Measurements from ENCODE around the gene KCNJ12.
"Not testable (repeated sequence)": the region's sequence is repeated elsewhere in the genome, so short reads cannot be mapped to it uniquely, and the experiment has no call there.

KCNJ12 gene

DNA sequence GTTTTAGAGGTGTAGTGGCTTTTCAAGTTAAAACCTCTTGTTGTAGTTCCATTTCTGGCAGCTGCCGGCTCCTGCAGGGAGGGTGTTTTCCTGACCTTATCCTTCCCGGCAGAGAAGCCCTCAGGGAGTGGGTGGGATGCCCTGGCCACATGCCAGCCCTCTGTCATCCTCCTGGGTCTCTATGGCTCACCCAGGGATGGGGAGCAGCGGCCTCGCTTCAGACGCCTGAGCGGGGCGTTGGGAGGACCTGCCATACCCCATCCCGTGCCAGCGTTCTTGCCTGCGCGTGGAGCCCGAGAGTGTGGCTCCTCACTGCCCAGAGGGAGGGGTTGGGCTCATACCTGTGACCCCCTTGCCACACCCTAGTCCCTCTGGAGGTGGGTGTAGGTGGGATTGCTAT is 11.9 kb downstream of the KCNJ12 start:
- DNase-seq: no peak

DNA sequence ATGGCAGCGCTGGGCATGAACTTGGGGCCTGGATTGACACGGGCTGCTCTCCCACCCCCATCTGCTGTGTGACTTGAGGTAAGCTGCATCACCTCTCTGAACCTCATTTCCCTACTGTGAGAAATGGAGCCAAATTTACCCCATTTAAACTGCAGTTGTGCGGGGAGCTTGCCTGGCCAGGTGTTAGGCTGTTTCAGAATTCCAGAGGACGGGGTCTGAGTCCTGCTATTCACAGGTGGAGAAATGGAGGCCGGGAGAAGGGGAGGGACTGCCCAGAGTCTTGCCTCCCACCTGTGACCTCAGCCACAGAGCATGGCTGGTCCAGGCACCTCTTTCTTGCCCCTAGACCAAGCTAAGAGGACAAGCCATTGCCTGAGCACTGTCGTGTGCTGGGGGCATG is 12.8 kb downstream of the KCNJ12 start:
- no peak for DNase-seq

DNA sequence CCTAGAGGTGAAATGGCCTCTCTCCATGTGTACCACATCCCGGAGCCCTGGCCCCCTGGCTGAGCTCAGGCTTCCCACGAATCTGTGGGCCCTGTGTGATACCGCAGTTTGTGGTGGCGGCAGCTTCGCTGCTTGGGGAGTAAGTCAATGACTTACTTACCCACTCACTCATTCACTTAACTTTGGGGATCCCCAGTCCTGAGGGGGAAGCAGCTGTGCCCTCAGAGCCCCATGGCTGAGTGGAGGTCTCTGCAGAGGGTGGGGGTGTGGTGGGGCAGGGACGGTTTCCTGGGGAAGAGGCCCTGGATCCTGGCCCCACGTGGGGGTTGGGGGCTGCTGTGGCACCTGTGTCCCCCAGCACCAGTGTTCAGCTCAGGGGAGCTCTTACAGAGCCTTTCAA is 13.2 kb downstream of the KCNJ12 start:
- DNase-seq: no peak

DNA sequence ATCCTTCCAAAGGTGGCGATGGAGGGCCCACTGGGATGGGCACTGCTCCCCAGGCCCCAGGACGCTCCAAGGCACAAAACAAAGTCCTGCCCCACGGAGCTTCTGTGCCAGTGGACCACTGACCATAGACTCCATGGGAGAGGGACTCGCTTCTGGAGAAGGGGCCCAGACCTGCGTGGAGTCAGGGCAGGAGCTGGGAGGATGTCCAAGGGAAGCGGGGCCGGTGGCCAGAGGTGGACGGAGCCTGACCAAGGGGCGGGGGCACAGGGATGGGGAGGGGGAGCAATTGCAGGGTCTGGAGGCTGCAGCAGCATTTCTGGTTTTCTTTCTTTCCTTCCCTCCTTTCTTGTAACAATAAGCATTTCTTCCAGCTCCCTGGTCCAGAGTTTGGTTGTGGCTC is 14.1 kb downstream of the KCNJ12 start:
- DNase-seq: no peak

DNA sequence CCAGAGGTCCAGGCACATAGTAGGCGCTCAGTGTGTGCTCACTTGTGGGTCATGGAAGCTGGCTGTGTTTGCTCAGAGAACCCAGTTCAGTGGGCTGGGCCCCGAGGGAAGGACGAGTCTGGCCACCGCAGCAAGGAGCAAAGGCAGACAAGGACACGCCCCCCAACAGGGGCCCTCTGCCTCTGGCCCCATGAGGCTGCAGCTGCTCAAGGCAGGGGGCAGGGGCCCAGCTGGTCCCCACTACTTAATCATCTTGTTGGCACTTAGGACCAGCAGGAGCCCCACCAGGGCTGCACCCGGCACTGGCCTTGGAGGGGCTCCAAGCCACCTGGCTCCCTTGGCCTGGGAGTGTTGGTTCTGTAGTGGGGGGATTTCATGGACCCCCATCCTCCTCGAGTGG is 16.1 kb downstream of the KCNJ12 start:
- DNase-seq: no peak

DNA sequence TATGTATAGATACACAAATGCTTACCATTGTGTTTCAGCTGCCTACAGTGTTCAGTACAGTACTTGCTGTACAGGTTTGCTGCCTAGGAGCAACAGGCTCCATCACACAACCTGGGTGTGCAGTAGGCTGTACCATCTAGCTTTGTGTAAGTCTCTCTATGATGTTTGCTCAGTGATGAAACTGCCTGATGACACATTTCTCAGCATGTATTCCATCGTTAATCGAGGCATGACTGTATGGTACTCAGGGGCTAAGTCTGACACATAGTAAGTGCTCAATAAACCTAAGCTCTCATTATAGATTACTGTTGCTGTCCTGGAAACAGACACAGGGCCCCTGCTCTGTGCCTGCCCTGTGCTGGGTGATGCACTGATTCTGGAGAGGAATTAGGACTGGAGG is 18.1 kb downstream of the KCNJ12 start:
- DNase-seq: no peak

DNA sequence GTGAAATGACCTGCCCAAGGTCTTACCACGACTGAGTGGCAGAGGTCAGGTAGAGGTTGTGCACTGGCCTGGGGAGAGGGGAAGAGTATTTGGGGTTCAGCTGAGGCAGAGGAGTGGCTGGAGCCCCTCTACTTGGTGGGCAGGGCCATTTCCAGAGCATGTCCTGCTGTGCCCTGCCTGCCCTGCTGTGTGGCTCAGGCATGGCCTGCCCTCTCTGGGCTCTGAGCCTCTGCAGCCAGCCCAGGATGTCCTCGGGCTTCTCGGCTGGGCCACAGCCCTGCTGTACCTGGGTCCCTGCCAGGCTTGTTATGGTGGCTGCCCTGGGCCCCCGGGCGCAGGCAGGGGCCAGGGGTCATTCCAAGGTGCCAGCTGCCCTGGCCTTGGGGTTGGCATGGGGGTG is 19.6 kb downstream of the KCNJ12 start:
- DNase-seq: no peak

DNA sequence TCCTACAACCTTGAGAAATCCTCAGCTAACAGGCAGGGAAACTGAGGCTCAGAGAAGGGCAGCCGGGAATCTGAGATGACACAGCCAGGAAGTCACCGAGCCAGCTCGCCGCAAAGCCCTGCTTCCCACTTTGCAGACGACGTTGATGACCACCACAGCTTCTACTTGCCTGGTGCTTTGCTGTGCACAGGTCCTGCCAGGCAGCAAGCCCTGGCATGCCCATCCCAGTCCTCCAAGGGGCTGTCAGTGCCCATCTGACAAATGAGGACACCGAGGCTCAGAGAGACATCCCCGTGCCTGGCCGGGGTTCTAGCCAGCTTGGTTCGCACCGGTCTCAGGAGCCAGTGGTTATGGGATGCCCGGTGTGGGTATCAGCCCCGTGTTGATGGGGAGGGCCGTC is 20.1 kb downstream of the KCNJ12 start:
- DNase-seq: no peak

DNA sequence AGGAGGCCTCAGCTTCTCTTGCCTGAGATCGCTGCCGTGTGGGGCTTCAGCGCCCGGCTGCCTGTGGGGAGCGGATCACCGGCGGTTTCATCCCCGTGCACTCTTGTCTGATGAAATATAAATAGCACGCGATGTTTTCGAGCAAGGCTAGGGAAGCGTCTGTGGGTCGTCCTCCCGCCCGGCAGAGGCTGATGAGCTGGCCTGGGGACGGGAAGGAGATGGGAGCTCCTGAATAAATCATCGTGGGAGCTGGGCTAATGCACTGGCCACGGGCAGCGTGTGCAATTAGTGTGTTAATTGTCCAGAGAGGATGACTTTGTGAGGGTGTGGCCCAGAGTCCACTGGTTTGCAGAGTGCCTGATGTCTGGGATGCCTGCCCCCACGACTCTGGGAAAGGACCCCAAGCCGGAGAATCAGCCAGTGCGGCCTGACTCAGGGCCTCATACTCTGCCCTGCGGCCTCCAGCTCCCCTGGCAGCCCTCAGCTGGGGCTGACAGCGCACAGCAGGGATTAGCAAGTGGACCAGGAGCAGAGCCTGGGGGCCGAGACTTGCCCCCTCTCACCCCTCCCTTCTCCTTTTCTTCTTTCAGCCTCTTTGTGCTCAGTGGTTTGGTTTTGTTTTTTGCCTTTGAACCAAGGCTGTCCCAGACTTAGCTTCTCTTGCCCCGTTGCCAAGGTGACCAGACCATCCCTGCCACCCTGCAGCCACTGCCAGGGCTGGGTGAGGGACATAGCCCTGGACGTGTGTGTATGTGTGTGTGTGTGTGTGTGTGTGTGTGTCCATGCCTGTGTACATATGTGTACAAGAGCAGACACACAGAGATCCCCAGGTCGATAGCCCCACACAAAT is 21.4 kb downstream of the KCNJ12 start:
- DNase-seq: no peak

DNA sequence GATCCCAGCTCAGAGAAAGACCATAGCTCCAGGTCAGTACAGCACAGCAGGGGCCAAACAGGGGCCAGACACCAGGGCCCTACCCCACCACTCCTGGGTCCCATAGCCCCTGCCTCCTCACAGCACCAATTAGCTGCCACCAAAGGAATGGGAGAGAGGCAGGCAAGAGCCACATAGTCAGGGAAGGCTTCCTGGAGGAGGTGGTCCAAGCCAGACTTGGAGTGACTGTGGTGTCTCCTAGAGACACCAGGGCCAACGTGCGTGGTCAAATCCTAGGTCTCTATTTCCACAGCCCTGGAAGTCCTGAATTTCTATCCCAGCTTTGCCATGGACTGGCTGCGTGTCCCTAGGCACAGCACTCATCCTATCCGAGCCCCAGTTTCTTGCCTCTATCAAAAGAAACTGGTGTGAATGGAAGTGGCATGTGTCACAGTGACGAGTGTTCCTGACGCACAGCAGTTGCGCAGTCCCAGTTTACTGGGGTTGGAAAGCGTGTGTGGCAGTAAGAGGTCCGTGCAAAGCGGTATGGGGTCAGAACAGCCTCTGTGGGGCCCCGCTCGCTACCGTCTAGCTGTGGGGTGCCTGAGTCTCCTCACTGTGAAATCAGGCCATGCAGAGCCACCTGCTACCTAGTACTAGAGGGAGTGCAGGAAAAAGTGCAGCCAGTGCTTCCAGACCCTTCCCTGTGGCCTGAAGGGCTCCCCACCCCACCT is 23.5 kb downstream of the KCNJ12 start:
- DNase-seq: no peak

DNA sequence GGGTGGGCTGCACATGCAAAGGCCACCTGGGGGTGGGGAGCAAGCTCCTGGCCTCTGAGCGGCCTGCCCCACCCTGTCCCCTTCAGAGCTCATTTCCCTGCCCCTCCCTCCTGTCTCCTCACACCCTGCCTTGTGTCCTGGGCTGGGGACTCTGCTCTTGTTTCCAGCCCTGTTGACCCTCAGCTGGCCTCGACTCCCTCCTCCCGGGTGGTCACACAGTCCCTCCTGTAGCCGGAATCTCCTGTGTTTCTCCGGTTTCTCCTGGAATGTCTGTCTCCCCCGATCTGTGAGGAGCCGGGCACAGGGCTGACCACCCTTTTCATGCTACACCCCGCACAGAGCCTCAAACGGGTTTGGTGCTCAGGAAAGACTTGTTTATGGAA is 24.0 kb downstream of the KCNJ12 start:
- not testable (repeated sequence) for DNase-seq

DNA sequence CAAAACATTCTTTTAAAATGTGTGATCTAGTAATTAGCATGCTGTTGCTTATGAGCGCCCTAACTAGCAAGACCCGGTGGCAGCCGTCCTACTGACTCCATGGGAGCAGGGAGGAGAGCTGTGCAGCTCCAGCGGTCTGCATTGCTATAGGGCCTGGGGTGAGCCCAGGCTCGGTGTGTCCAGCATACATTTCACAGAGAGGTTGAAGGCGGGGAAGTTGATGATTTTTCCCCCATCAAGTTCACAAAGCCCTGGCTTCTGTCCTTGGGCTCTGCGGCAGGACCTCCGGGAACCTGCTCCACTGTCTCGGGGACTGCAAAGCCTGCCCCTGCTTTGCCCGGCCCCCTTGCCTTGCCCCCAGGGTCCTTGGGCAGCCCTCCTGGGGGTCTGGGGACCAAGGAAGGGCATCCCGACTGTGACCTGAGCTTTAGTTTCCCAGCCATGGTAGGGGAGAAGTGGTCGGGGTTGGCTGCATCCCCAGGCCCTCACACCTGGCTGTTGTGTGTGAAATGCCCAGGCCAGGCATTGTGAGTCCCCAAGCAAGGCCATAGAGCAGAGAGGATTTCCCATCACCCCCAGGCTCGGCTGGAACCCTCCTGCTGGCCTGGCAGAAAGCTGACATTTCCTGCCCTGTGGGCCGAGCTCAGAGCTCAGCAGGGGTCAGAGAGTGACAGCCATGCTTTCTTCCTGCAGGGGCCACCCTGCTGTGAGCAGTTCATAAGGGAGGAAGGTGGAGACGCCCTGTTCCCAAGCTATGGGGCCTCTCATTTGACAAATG is 24.8 kb downstream of the KCNJ12 start:
- no peak for DNase-seq

DNA sequence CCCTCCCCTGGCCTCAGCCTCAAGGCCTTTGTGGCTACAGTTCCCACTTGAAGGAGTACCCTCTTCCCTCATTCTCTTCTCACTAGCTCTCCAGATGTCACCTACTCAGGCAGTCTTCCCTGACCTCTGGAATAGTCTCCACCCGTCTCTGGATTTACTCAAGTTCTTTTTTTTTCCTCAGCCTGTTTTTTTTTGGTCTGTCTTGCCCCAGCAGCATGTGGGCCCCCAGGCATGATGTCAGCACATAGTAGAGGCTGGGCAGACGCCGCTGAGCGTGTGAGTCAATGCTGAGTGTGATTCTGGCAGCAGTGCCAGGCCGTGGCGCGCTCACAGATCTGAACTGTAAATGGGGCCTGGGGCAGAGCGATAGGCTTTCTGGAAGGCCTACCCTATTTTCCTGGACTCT is 26.0 kb downstream of the KCNJ12 start:
- DNase-seq: not testable (repeated sequence)

DNA sequence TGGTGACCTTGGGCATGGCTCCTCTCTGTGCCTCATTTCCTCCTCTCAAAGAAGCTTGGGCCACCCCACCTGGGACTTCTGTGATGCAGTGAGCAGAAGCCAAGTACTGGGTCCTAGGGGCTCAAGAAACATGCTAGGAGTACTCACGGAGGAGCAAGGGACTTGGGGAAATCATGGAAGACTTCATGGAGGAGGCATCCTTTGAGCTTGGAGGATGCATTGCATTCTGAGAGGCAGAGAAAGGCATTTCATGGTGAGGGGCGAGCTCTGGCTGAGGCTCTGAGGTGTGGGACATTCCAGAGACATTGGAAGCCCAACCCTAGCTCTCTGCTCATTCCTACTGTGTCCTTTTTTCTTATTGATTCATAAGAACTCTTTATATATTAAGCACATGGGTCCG is 26.8 kb downstream of the KCNJ12 start:
- DNase-seq: not testable (repeated sequence)

DNA sequence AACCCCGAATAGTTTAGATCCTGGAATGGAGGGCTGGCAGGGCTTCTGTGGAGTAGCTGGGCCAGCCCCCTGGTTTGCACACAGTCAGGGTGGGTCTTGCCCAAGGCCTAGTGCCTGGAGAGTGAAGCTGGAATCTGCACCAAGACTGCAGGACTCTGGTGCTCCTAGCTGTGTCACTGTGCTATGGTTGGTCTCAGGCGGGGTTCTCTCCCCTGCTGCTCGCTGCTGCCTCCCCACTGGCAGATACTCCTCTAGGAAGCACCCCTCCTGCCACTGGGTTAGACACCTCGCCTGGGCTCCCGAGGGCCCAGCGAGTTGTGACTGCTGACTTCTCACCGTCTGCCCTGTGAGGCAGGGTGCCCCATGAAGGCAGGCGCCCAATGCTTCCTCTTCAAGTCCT is 27.9 kb downstream of the KCNJ12 start:
- not testable (repeated sequence) for DNase-seq

DNA sequence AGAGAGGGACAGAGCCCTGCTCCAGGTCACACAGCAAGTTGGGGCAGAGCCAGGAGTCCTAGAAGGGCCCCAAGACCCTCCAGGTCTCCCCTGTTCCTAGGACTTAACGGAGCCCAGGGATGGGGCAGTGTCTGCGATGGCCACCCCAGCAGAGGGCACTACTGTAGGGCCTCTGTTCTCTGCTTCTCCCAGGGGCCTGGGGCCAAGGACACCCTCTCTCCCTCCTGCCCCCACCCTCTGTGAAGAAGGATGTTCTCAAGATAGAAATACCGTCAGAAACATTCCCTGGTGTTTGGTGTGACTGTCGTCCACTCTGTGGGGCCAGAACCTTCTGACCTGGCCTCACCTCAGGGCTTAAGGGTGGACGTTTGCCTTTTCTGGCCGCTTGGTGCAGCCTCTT is 28.4 kb downstream of the KCNJ12 start:
- not testable (repeated sequence) for DNase-seq

DNA sequence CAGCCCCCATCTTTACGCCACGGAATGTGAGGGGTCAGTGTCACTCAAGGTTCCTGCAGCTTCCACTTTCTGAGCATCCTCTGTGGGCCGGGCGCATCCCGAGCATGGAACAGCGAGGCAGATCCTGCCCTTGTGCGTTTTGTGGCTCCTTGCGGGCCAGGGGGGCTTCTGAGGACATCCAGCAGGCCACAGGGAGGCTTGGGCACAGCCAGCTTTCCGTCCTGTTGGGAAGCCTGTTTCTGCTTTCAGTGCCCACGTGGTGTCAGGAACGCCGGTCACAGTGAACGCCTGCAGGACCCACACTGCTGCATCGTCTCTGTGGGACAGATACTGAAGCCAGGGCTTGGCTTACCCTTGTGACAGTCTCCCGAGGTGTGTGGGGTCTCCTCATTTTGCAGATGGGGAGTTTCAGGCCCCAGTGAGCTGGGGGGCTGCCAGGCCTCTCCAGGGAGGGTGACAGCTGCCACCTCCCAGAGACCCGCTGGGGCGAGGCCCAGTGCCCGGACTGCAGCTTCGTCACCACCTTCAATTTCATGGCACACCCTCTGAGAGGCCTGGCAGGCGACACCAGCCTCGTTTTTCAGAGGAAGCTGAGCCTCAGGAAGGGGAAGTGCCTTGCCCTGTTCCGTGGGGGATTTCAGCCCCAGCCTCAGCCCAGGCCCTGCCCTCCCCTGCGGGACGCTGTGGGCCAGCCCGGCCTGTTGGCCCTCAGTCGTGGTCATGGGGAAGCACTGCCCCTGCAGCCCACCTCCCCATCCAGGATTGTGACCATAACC is 29.0 kb downstream of the KCNJ12 start:
- not testable (repeated sequence) for DNase-seq

DNA sequence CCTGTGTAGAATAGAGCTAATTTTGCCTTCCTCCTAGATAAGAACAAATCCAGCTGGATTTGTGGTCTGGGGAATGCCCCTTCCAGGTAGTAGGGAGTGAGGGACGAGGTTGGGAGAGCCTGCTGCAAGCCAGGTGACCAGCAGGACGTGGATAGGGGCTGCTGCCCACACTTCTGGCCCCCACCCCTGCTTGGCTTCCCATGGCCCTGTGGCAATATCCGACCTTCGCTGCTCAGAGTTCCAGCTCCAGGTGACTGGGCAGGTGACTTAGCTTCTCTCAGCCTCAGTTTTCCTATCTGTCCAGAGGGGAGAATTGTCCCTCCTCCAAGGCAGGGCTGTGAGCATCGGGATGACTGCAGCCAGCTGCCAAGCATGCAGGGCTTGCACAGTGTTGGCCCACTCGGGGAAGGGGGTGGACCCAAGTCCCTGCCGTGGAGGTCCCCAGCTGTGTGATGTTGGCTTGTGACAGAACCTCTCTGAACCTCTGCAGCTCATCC is 29.8 kb downstream of the KCNJ12 start:
- DNase-seq: not testable (repeated sequence)

DNA sequence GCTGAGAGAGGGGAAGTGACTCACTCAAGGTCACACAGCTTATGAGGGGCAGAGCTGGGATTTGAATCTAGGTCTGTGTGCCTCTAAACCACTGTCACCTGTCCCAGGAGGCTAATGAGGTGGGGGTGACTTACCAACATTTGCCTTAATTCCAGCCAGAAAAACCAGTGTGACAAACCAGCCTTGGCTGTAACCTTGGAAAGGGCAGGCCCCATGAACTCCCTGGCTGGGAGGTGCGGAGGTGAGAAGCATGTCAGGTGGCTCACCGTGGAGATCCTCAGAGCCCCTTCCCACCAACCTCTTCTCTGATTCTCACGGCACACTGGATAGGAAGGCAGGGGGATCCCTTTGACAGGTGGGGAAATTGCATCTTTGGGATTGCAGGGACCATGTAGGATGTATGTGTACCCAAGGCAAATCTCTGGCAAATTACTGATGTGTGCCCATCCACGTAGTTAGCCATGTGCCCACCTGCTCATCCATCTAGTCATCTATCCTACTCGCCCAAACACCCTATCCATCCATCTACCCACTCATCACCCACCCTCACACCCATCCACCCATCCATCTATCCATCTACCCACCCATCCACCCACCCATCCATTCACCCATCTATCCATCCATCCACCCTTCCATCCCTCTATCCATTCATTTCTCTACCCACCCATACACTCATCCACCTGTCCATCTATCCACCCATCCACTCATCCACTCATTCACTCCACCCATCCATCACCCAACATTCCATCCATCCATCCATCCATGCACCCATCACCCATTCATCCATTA is 30.7 kb downstream of the KCNJ12 start:
- not testable (repeated sequence) for DNase-seq

DNA sequence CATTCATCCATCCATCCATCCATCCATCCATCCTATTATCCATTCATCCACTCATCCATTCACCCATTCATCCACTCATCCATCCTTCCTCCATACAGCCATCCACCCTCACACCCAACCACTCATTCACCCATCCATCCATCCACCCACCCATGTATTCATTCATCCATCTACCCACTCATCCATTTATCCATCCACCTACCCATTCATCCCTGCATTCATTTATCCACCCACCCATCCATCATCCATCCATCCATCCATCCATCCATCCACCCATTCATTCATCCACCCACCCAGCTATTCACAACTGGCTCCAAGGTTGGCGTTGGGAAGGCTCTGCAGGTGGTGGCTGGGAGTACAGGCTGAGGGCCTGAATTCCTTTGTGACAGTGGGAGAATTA is 31.6 kb downstream of the KCNJ12 start:
- not testable (repeated sequence) for DNase-seq

DNA sequence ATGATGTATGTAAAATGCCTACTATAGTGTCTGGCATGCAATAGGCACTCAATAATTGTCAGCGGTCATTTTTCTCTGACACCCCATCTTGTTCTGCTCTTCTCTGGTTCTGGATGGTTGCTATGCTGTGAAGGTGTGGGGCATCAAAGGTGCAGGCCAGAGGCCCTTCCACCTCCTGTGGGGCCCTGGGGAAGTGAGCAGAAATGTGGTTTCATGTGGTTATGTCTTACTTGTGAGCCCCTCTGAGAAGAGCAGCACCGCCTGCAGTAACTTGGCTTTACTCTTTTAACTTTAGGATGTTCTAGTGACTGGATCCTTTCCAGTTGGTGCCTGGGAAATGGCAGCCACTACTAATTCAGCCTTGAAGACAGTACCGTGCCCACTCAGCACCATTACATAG is 32.1 kb downstream of the KCNJ12 start:
- DNase-seq: not testable (repeated sequence)
